ENCODE results near the gene SPDYC.

DNA sequence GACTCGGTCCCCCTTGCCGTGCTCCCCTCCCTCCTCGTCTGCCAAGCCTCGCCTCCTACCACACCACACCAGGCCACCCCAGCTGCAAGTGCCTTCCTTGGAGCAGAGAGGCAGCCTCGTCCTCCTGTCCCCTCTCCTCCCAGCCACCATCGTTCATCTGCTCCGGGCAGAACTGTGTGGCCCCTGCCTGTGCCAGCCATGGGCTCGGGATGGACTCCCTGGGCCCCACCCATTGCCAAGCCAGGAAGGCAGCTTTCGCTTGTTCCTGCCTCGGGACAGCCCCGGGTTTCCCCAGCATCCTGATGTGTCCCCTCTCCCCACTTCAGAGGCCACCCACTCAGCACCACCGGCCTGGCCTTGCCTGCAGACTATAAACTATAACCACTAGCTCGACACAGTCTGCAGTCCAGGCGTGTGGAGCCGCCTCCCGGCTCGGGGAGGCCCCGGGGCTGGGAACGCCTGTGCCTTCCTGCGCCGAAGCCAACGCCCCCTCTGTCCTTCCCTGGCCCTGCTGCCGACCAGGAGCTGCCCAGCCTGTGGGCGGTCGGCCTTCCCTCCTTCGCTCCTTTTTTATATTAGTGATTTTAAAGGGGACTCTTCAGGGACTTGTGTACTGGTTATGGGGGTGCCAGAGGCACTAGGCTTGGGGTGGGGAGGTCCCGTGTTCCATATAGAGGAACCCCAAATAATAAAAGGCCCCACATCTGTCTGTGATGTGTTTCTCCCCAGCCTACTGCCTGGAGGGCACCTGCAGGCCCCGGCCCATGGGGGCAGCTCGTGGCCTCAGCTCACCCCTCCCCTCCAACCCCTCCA is 41.5 kb downstream of the SPDYC start:
- TF ChIP-seq, protein P1, sequence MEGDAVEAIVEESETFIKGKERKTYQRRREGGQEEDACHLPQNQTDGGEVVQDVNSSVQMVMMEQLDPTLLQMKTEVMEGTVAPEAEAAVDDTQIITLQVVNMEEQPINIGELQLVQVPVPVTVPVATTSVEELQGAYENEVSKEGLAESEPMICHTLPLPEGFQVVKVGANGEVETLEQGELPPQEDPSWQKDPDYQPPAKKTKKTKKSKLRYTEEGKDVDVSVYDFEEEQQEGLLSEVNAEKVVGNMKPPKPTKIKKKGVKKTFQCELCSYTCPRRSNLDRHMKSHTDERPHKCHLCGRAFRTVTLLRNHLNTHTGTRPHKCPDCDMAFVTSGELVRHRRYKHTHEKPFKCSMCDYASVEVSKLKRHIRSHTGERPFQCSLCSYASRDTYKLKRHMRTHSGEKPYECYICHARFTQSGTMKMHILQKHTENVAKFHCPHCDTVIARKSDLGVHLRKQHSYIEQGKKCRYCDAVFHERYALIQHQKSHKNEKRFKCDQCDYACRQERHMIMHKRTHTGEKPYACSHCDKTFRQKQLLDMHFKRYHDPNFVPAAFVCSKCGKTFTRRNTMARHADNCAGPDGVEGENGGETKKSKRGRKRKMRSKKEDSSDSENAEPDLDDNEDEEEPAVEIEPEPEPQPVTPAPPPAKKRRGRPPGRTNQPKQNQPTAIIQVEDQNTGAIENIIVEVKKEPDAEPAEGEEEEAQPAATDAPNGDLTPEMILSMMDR (IDR thresholded peaks at IDR 0.05; ENCODE audit: insufficient read depth, low read depth, low read length) = no peak
- TF ChIP-seq EZH2 (IDR thresholded peaks at IDR 0.05; ENCODE audit: insufficient read depth, low read length) = no peak

Data from astrocyte (in vitro differentiated cells and primary cell).